CD4-positive, alpha-beta T cell (primary cell): ENCODE measurements around the gene KCNMB4. TPM values are rescaled to one million over a fixed set of nuclear protein-coding genes. Genes with fewer than 3 reads are reported as not detected.

ENCODE experiments used
- ATAC-seq: fragments of 200-7000 bp; cut with Tn5 transposase; one replicate; pipeline ENCODE4 v1.10.0; 2022; ENCODE audit warnings: mild to moderate bottlenecking; ENCODE audit not compliant: poor library complexity
- CTCF ChIA-PET: fragments of 350-600 bp; sonication (Branson Sonifier 250); formaldehyde crosslinking; loops from one replicate; lab custom pipeline; 2021; ENCODE audit warnings: antibody characterized with exemption, inconsistent platforms; lab: Charles Lee
- POLR2A ChIA-PET: fragments of 350-600 bp; sonication (Branson Sonifier 250); formaldehyde crosslinking; loops from one replicate; lab custom pipeline; 2021; ENCODE audit warnings: antibody characterized with exemption, inconsistent platforms; lab: Charles Lee
- DNase-seq, 14 experiments: peaks; one replicate each; pipeline ENCODE4 v3.0.0-alpha.2; 2013 to 2020; ENCODE audit warnings: mixed read lengths in 2 of 14
- H3K27ac ChIP-seq, 2 donors: one replicate each; pipeline versions ENCODE4 v1.5.1 to v1.7.0; 2013; ENCODE audit warnings: low read length in 2 of 2, low read depth in 1 of 2, mild to moderate bottlenecking in 1 of 2
- H3K27me3 ChIP-seq, 2 experiments: 1 replicate in 1 of 2; 2 replicates in 1 of 2; pipeline versions ENCODE4 v1.6.1 to v1.7.0; 2013; ENCODE audit warnings: low read length in 2 of 2, control low read depth in 1 of 2, mild to moderate bottlenecking in 1 of 2, moderate library complexity in 1 of 2; ENCODE audit not compliant: insufficient read depth in 2 of 2, control insufficient read depth in 1 of 2
- H3K36me3 ChIP-seq: one replicate; pipeline ENCODE4 v1.6.1; 2013; ENCODE audit warnings: low read length, control low read depth; ENCODE audit not compliant: insufficient read depth
- H3K4me1 ChIP-seq: one replicate; pipeline ENCODE4 v1.6.1; 2013; ENCODE audit warnings: low read length, control low read depth; ENCODE audit not compliant: insufficient read depth
- H3K4me3 ChIP-seq: one replicate; pipeline ENCODE4 v1.5.1; 2013; ENCODE audit warnings: mild to moderate bottlenecking, low read length, moderate library complexity
- H3K9me3 ChIP-seq, 2 experiments: 1 replicate in 1 of 2; 2 replicates in 1 of 2; pipeline versions ENCODE4 v1.6.1 to v1.7.0; 2013; ENCODE audit warnings: low read length in 2 of 2, mild to moderate bottlenecking in 2 of 2, control low read depth in 1 of 2, moderate library complexity in 1 of 2; ENCODE audit not compliant: control insufficient read depth in 1 of 2, insufficient read depth in 1 of 2
- H3K27ac Mint-ChIP-seq: one replicate; pipeline ENCODE4 v1.8.0; 2020; ENCODE audit warnings: mixed read lengths
- H3K27me3 Mint-ChIP-seq: one replicate; pipeline ENCODE4 v1.8.0; 2021; ENCODE audit warnings: mixed read lengths
- H3K36me3 Mint-ChIP-seq: one replicate; pipeline ENCODE4 v1.8.0; 2021; ENCODE audit warnings: low read depth, mixed read lengths
- H3K4me1 Mint-ChIP-seq: one replicate; pipeline ENCODE4 v1.8.0; 2021; ENCODE audit warnings: low read depth, mixed read lengths
- H3K4me3 Mint-ChIP-seq: one replicate; pipeline ENCODE4 v1.8.0; 2020; ENCODE audit warnings: mild to moderate bottlenecking, mixed read lengths
- H3K9me3 Mint-ChIP-seq: one replicate; pipeline ENCODE4 v1.8.0; 2020; ENCODE audit warnings: mixed read lengths
- CTCF ChIP-seq: fragments of 200-600 bp; IDR thresholded peaks from one replicate; pipeline ENCODE4 v1.8.0; 2022; ENCODE audit warnings: antibody characterized with exemption, mild to moderate bottlenecking
- intact Hi-C, 2 experiments: fragments of 100-400 bp; cut with DNase I in 1 of 2; cut with micrococcal nuclease in 1 of 2; formaldehyde crosslinking; loops; one replicate each; pipeline versions ENCODE4 v1.15.1 to v1.9.0; 2023 to 2025; cut with DNase I, micrococcal nuclease
- total RNA-seq, 174 experiments: library from RNA in 2 of 174; stranded (reverse) in 2 of 174; gene quantifications; one replicate each; pipeline ENCODE4 v1.2.3 and lab custom pipeline; 2021 to 2026

Gene KCNMB4
- total RNA-seq, 2 experiments from 2014 or later = 0.53 to 0.71 TPM

- H3K27ac ChIP-seq = no peak overlapping the region
- Mint-ChIP-seq H3K27me3 (no peaks in the 10 kb centered on the region), H3K36me3 (peaks cover 86% of the 10 kb centered on the region), H3K4me1 (no peaks in the 10 kb centered on the region), H3K27ac (no peak overlapping the region), H3K4me3 (no peak overlapping the region), H3K9me3 (no peaks in the 10 kb centered on the region)
- no peaks in the 10 kb centered on the region for H3K4me1 ChIP-seq
- POLR2A ChIA-PET = no interaction called here
- ATAC-seq (no peak), DNase-seq (no peak)
- peaks cover 76% of the 10 kb centered on the region for H3K36me3 ChIP-seq
- CTCF ChIA-PET = no interaction called here
- TF ChIP-seq CTCF = no peak
- no peaks in the 10 kb centered on the region for H3K9me3 ChIP-seq
- intact Hi-C loops = no loop called here
- no peak overlapping the region for H3K4me3 ChIP-seq
- H3K27me3 ChIP-seq = no peaks in the 10 kb centered on the region
Measured at GRCh38 chr12:70338531-70338930, 27.6 kb upstream of the KCNMB4 start.

- CTCF ChIA-PET = no interaction called here
- Histone ChIP-seq H3K36me3 (peaks cover 31% of the 10 kb centered on the region), H3K9me3 (no peaks in the 10 kb centered on the region), H3K4me1 (no peaks in the 10 kb centered on the region), H3K4me3 (no peak overlapping the region), H3K27ac (no peak overlapping the region), H3K27me3 (no peaks in the 10 kb centered on the region)
- TF ChIP-seq CTCF = no peak
- POLR2A ChIA-PET = no interaction called here
- H3K4me3 Mint-ChIP-seq = no peak overlapping the region
- H3K36me3 Mint-ChIP-seq = peaks cover 43% of the 10 kb centered on the region
- no peak overlapping the region for H3K27ac Mint-ChIP-seq
- DNase-seq (no peak), ATAC-seq (no peak)
- intact Hi-C loops = no loop called here
- no peaks in the 10 kb centered on the region for H3K9me3 Mint-ChIP-seq
- no peaks in the 10 kb centered on the region for H3K27me3 Mint-ChIP-seq
- peaks cover 18% of the 10 kb centered on the region for H3K4me1 Mint-ChIP-seq
Measured at GRCh38 chr12:70351076-70351475, 15.0 kb upstream of the KCNMB4 start.

- TF ChIP-seq CTCF = no peak
- Mint-ChIP-seq H3K9me3 (no peaks in the 10 kb centered on the region), H3K4me3 (no peak overlapping the region), H3K36me3 (peaks cover 24% of the 10 kb centered on the region), H3K27me3 (no peaks in the 10 kb centered on the region), H3K27ac (no peak overlapping the region), H3K4me1 (peaks cover 18% of the 10 kb centered on the region)
- no peak overlapping the region for H3K4me3 ChIP-seq
- H3K4me1 ChIP-seq = no peaks in the 10 kb centered on the region
- CTCF ChIA-PET = no interaction called here
- no peaks in the 10 kb centered on the region for H3K9me3 ChIP-seq
- no peak for ATAC-seq
- no peaks in the 10 kb centered on the region for H3K27me3 ChIP-seq
- intact Hi-C loops = no loop called here
- DNase-seq = peak in 1 of 14 experiments; percentile 17
- H3K36me3 ChIP-seq = peaks cover 12% of the 10 kb centered on the region
- H3K27ac ChIP-seq = no peak overlapping the region
- POLR2A ChIA-PET = no interaction called here
Measured at GRCh38 chr12:70353780-70354660, 12.1 kb upstream of the KCNMB4 start.
